GM18873 (cell line): ENCODE results near the gene NCR1.
"Not testable (repeated sequence)": the region's sequence is repeated elsewhere in the genome, so short reads cannot be mapped to it uniquely, and the experiment has no call there.

Source experiments
- ATAC-seq: cut with Tn5 transposase; IDR thresholded peaks from one replicate; pipeline ENCODE4 v1.9.1; 2021; ENCODE audit warnings: mild to moderate bottlenecking, moderate library complexity, moderate number of reproducible peaks; ENCODE audit not compliant: unreplicated experiment, low FRiP score

Gene NCR1

GRCh38 chr19:54905421-54905802, 536 bp upstream of the NCR1 start:
- ATAC-seq, result no peak

GRCh38 chr19:54906819-54907218, 871 bp downstream of the NCR1 start:
- no peak for ATAC-seq

GRCh38 chr19:54907899-54908298, 2.0 kb downstream of the NCR1 start:
- not testable (repeated sequence) for ATAC-seq

GRCh38 chr19:54916822-54917221, 10.9 kb downstream of the NCR1 start:
- ATAC-seq, result no peak

- ATAC-seq, result no peak
These were observed 12.6 kb downstream of the NCR1 start for GRCh38 chr19:54918499-54918898.

- ATAC-seq, result not testable (repeated sequence)
These were observed 14.0 kb downstream of the NCR1 start for GRCh38 chr19:54919646-54920563.

- no peak for ATAC-seq
These were observed 15.1 kb downstream of the NCR1 start for GRCh38 chr19:54921082-54921481.

GRCh38 chr19:54923276-54923675, 17.3 kb downstream of the NCR1 start:
- no peak for ATAC-seq

- ATAC-seq, result no peak
These were observed 22.4 kb downstream of the NCR1 start for GRCh38 chr19:54928299-54928698.

GRCh38 chr19:54937926-54938325, 32.0 kb downstream of the NCR1 start:
- no peak for ATAC-seq

- no peak for ATAC-seq
These were observed 33.0 kb downstream of the NCR1 start for GRCh38 chr19:54938906-54939305.

GRCh38 chr19:54939538-54939937, 33.6 kb downstream of the NCR1 start:
- not testable (repeated sequence) for ATAC-seq

GRCh38 chr19:54943772-54944361, 37.9 kb downstream of the NCR1 start:
- not testable (repeated sequence) for ATAC-seq

GRCh38 chr19:54947381-54947780, 41.4 kb downstream of the NCR1 start, which contains the start of gene NLRP7:
Gene NLRP7 (minus strand): TSS chr19:54947530.
- ATAC-seq, result no peak

GRCh38 chr19:54949412-54949811, 43.5 kb downstream of the NCR1 start:
- no peak for ATAC-seq

GRCh38 chr19:54950580-54950979, 44.6 kb downstream of the NCR1 start:
- not testable (repeated sequence) for ATAC-seq

GRCh38 chr19:54952591-54953344, 46.8 kb downstream of the NCR1 start:
- ATAC-seq, result no peak

- ATAC-seq, result not testable (repeated sequence)
These were observed 47.4 kb downstream of the NCR1 start for GRCh38 chr19:54953345-54953713.

- ATAC-seq, result no peak
These were observed 49.4 kb downstream of the NCR1 start for GRCh38 chr19:54955376-54955775.

GRCh38 chr19:54959840-54960239, 53.9 kb downstream of the NCR1 start:
- no peak for ATAC-seq
